Right cardiac atrium (tissue), 5 donors: ENCODE measurements around the gene TRIM34. TPM values are rescaled to one million over a fixed set of nuclear protein-coding genes. Genes with fewer than 3 reads are reported as not detected.
A peak's percentile ranks its signal among the peaks of the same experiment; 100 is the strongest.
"Not testable (repeated sequence)": the region's sequence is repeated elsewhere in the genome, so short reads cannot be mapped to it uniquely, and the experiment has no call there.

Experiments used
- ATAC-seq, 2 donors: fragments of 200-7000 bp; cut with Tn5 transposase; one replicate each; pipeline versions ENCODE4 v1.8.0 to v1.9.1; 2020; ENCODE audit warnings: moderate library complexity in 2 of 2, mild to moderate bottlenecking in 1 of 2
- DNase-seq, 3 donors: peaks; one replicate each; pipeline ENCODE4 v3.0.0-alpha.2; 2020
- H3K27ac ChIP-seq: one replicate; pipeline ENCODE4 v1.5.1; 2013; ENCODE audit warnings: mild to moderate bottlenecking, low read length, control low read depth, moderate library complexity
- H3K27me3 ChIP-seq: one replicate; pipeline ENCODE4 v1.6.1; 2013; ENCODE audit not compliant: control insufficient read depth, insufficient read depth
- H3K4me1 ChIP-seq: one replicate; pipeline ENCODE4 v1.6.1; 2013; ENCODE audit warnings: low read length; ENCODE audit not compliant: control insufficient read depth, insufficient read depth
- H3K4me3 ChIP-seq: one replicate; pipeline ENCODE4 v1.5.1; 2013; ENCODE audit warnings: low read length, control low read depth
- H3K9me3 ChIP-seq: one replicate; pipeline ENCODE4 v1.6.1; 2013; ENCODE audit warnings: low read length; ENCODE audit not compliant: control insufficient read depth
- WGBS: extraction: QIAGEN DNeasy Blood & Tissue Kit; methylation state at CpG from one replicate; pipeline ENCODE4 v1.1.7; 2013; 5-methylcytosine and 5-hydroxymethylcytosine counted together
- intact Hi-C, 4 donors: fragments of 100-400 bp; cut with DNase I; formaldehyde crosslinking; loops; one replicate each; pipeline versions ENCODE4 v1.11.0 to v1.14.0; 2022 to 2023
- polyA plus RNA-seq: library from polyadenylated mRNA; stranded (reverse); fragments of 200-250 nt; gene quantifications from one replicate; pipeline ENCODE4 v1.2.3, GENCODE V29; 2013
- total RNA-seq, 4 donors: library from RNA; stranded (reverse); fragmentation: NEBNext Ultra II Directional; extraction: Animal tissue kit (Norgen Biotek cat#: 25700); gene quantifications; one replicate each; pipeline ENCODE4 v1.2.1, GENCODE V29; 2021
- donor health status: healthy with polysubstance abuse.
- donor health status: DM: no; HTN: yes; CAD: no.
- donor health status: DM: no; HTN: no; CAD: no.
- donor health status: DM: no; HTN: yes; CAD: no; lungs with severe emphysema.
- donor health status: DM: yes; HTN: yes; CAD: no.

TRIM34 gene
- total and polyA plus RNA-seq, 5 donors: 1.8 to 3.5 (median 2.5) TPM

GRCh38 chr11:5597953-5598352 is 26.8 kb upstream of the TRIM34 start:
- no peak overlapping the region for H3K27ac ChIP-seq
- no peaks in the 10 kb centered on the region for H3K27me3 ChIP-seq
- H3K4me1 ChIP-seq: no peaks in the 10 kb centered on the region
- intact Hi-C loops: no loop called here
- no peak overlapping the region for H3K4me3 ChIP-seq
- no peaks in the 10 kb centered on the region for H3K9me3 ChIP-seq
- no peak for ATAC-seq
- peak in 1 of 3 donors; percentile 51 for DNase-seq
- 45% methylated on average over 3 of the region's 3 CpGs for WGBS

DNA sequence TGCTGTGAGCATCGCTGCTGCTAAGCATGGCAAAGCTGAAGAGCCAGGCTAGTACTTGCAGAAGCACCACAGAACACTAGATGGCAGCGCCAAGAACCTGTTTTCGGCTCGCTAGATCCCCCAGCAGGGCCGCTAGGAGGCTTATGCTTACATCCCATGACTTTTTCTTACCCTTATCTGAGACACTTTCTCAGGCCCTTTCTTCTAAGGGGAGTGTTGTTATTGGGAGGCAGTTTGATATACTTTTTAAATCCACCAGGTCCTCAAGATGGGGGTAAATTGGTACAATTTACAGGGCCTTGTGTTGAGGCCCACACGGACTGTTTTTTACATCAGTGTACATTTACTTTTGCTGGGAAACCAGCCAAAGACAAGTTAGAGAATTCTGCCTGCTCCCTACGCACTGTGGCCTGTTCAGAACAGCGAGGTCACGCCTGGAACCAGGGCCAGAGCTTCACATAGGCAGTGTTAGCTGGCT is 24.4 kb upstream of the TRIM34 start:
- H3K27me3 ChIP-seq: no peaks in the 10 kb centered on the region
- H3K4me1 ChIP-seq: no peaks in the 10 kb centered on the region
- H3K27ac ChIP-seq: no peak overlapping the region
- ATAC-seq (peak; percentile 89 to 92), DNase-seq (peak; percentile 72 to 89 (median 83))
- H3K9me3 ChIP-seq: no peaks in the 10 kb centered on the region
- intact Hi-C loops: loop anchor here in 1 of 4 donors (10.0 kb wide), 1 partner anchor 204 kb away; the partner anchor contains the start of gene OR52N2
- 36% methylated on average over 9 of the region's 9 CpGs for WGBS
- no peak overlapping the region for H3K4me3 ChIP-seq

- not testable (repeated sequence) for H3K27me3 ChIP-seq, H3K9me3 ChIP-seq, ATAC-seq, DNase-seq, H3K4me3 ChIP-seq, H3K4me1 ChIP-seq, H3K27ac ChIP-seq
- intact Hi-C loops: loop anchor here in 1 of 4 donors (10.0 kb wide), 1 partner anchor 202 kb away; the partner anchor contains the start of gene OR52N2
- 97% methylated on average over 4 of the region's 4 CpGs for WGBS
Measured at GRCh38 chr11:5602791-5603190, 22.0 kb upstream of the TRIM34 start.

- ATAC-seq (no peak), DNase-seq (no peak)
- Histone ChIP-seq H3K4me1 (no peaks in the 10 kb centered on the region), H3K4me3 (no peak overlapping the region), H3K27me3 (no peaks in the 10 kb centered on the region), H3K9me3 (no peaks in the 10 kb centered on the region), H3K27ac (no peak overlapping the region)
- intact Hi-C loops: loop anchor here in 1 of 4 donors (10.0 kb wide), 1 partner anchor 201 kb away; the partner anchor contains the start of gene OR52N2
- WGBS: 95% methylated on average over 8 of the region's 8 CpGs
Measured at GRCh38 chr11:5603326-5603725, 21.5 kb upstream of the TRIM34 start.

- WGBS: 79% methylated on average over 4 of the region's 4 CpGs
- ATAC-seq: no peak
Measured at GRCh38 chr11:5604896-5605295, 19.9 kb upstream of the TRIM34 start.

GRCh38 chr11:5605849-5606248 is 19.0 kb upstream of the TRIM34 start:
- Histone ChIP-seq H3K4me3 (no peak overlapping the region), H3K9me3 (no peaks in the 10 kb centered on the region), H3K27me3 (no peaks in the 10 kb centered on the region), H3K27ac (no peak overlapping the region), H3K4me1 (no peaks in the 10 kb centered on the region)
- ATAC-seq: no peak
- no peak for DNase-seq
- WGBS: 78% methylated on average over 5 of the region's 5 CpGs
- intact Hi-C loops: loop anchor here in 1 of 4 donors (10.0 kb wide), 1 partner anchor 199 kb away; the partner anchor contains the start of gene OR52N2

More at GRCh38 chr11:5604896-5605295, 19.9 kb upstream of the TRIM34 start:
- no peaks in the 10 kb centered on the region for H3K9me3 ChIP-seq
- intact Hi-C loops: loop anchor here in 1 of 4 donors (10.0 kb wide), 1 partner anchor 200 kb away; the partner anchor contains the start of gene OR52N2
- no peaks in the 10 kb centered on the region for H3K4me1 ChIP-seq
- H3K27ac ChIP-seq: no peak overlapping the region
- H3K4me3 ChIP-seq: no peak overlapping the region
- DNase-seq: no peak
- H3K27me3 ChIP-seq: no peaks in the 10 kb centered on the region

DNA sequence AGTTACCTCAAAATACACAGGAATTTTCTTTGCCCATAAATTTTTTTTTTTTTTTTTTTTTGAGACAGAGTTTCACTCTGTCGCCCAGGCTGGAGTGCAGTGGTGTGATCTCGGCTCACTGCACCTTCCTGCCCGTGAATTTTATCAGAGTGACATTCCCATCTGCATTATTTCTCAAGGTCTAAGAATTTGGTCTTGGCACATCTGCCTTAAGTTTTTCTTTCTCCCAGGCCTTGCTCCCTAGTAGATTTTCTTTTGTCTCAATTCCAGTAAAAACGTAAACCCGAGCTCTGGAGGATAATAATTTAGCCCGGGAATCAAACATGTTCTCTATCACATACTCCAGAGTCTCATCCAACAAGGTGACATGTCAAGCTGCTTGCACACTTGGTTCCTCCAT is 16.0 kb upstream of the TRIM34 start:
- no peak overlapping the region for H3K4me3 ChIP-seq
- no peak overlapping the region for H3K27ac ChIP-seq
- H3K9me3 ChIP-seq: no peaks in the 10 kb centered on the region
- DNase-seq: no peak
- 60% methylated on average over 6 of the region's 6 CpGs for WGBS
- no peak for ATAC-seq
- H3K4me1 ChIP-seq: no peaks in the 10 kb centered on the region
- H3K27me3 ChIP-seq: no peaks in the 10 kb centered on the region
- intact Hi-C loops: loop anchor here in 1 of 4 donors (10.0 kb wide), 1 partner anchor 196 kb away; the partner anchor contains the start of gene OR52N2

- H3K27ac ChIP-seq: no peak overlapping the region
- no peaks in the 10 kb centered on the region for H3K27me3 ChIP-seq
- no peaks in the 10 kb centered on the region for H3K4me1 ChIP-seq
- intact Hi-C loops: no loop called here
- WGBS: 72% methylated on average over 5 of the region's 5 CpGs
- ATAC-seq: no peak
- DNase-seq: no peak
- H3K4me3 ChIP-seq: no peak overlapping the region
- no peaks in the 10 kb centered on the region for H3K9me3 ChIP-seq
Measured at GRCh38 chr11:5610446-5610845, 14.4 kb upstream of the TRIM34 start.

- H3K27me3 ChIP-seq: no peaks in the 10 kb centered on the region
- DNase-seq (no peak), ATAC-seq (no peak)
- H3K9me3 ChIP-seq: no peaks in the 10 kb centered on the region
- WGBS: 94% methylated on average over 11 of the region's 11 CpGs
- intact Hi-C loops: no loop called here
- H3K27ac ChIP-seq: no peak overlapping the region
- H3K4me1 ChIP-seq: no peaks in the 10 kb centered on the region
- H3K4me3 ChIP-seq: no peak overlapping the region
Measured at GRCh38 chr11:5611627-5612026, 13.2 kb upstream of the TRIM34 start.

- DNase-seq (no peak), ATAC-seq (no peak)
- no peaks in the 10 kb centered on the region for H3K27me3 ChIP-seq
- WGBS: 74% methylated on average over 3 of the region's 3 CpGs
- H3K27ac ChIP-seq: no peak overlapping the region
- no peaks in the 10 kb centered on the region for H3K9me3 ChIP-seq
- intact Hi-C loops: no loop called here
- H3K4me3 ChIP-seq: no peak overlapping the region
- H3K4me1 ChIP-seq: peaks cover 8% of the 10 kb centered on the region
Measured at GRCh38 chr11:5618807-5619206, 6.0 kb upstream of the TRIM34 start.

GRCh38 chr11:5620651-5621521 is 3.9 kb upstream of the TRIM34 start:
- WGBS: 39% methylated on average over 3 of the region's 3 CpGs
- intact Hi-C loops: no loop called here
- peak; percentile 77 to 87 for ATAC-seq
- Histone ChIP-seq H3K27me3 (no peaks in the 10 kb centered on the region), H3K27ac (no peak overlapping the region), H3K9me3 (no peaks in the 10 kb centered on the region), H3K4me3 (no peak overlapping the region), H3K4me1 (peaks cover 8% of the 10 kb centered on the region)
- DNase-seq: no peak
